GM20431 (cell line): ENCODE data around the gene STS.

Experiments
- in situ Hi-C: fragments of 300-500 bp; cut with MseI, MboI; formaldehyde crosslinking; loops from one replicate; pipeline ENCODE4 v1.15.0; 2020; ENCODE audit warnings: low sequenced_read_pairs; ENCODE audit not compliant: unreplicated experiment

Gene STS, protein sequence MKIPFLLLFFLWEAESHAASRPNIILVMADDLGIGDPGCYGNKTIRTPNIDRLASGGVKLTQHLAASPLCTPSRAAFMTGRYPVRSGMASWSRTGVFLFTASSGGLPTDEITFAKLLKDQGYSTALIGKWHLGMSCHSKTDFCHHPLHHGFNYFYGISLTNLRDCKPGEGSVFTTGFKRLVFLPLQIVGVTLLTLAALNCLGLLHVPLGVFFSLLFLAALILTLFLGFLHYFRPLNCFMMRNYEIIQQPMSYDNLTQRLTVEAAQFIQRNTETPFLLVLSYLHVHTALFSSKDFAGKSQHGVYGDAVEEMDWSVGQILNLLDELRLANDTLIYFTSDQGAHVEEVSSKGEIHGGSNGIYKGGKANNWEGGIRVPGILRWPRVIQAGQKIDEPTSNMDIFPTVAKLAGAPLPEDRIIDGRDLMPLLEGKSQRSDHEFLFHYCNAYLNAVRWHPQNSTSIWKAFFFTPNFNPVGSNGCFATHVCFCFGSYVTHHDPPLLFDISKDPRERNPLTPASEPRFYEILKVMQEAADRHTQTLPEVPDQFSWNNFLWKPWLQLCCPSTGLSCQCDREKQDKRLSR

GRCh38 chrX:7147413-7147977 lies at the start of gene STS:
Gene STS, plus strand, starts transcription at chrX:7147712. Its CDS starts 105,488 bp downstream, at chrX:7253200.
- in situ Hi-C loops = no loop called here

- in situ Hi-C loops = no loop called here
Observed at GRCh38 chrX:7100022-7100421, 47.5 kb upstream of the STS start.

GRCh38 chrX:7102119-7102518 lies 45.4 kb upstream of the STS start:
- in situ Hi-C loops = no loop called here

DNA sequence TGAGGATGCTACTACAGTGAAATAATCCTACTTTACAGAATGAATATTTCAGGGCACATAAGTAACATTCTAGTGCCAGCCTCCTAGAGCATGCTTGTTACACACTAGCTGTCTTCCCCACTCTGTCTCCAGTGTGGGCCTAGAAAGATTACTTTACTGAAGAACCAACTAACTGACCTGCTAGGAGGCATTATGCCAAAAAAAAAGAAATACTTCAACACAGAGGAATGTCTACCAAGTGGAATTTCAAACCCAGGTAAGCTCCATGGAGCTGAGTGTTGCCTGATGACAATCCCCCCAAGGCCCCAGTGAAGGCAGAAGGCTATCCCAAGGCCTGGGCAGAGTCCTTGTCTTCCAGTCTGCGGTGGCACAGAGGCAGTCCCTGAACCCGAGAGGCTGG lies 40.9 kb upstream of the STS start:
- in situ Hi-C loops = no loop called here

DNA sequence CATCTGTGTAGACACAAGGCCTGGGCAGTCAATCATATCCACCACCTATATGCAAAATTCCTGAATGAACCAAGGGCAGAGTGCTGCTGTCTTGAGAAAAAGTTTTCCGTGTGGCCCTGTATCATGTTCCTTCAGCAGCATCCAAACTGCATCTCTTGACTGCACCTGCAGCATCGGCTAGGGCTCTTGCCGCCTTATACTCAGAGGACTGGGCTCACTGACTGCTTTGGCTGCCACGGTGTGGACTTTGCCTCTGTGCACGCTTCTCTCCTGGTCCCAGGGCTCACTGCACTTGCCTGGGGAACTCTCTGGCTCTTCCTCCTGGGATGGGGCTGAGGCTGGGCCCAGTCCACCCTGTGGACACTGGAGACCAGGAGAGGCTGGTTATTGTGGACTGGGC lies 39.5 kb upstream of the STS start:
- in situ Hi-C loops = no loop called here

- in situ Hi-C loops = no loop called here
Observed at GRCh38 chrX:7109049-7109531, 38.4 kb upstream of the STS start.

GRCh38 chrX:7109838-7110793 lies 37.4 kb upstream of the STS start:
- in situ Hi-C loops = no loop called here

- in situ Hi-C loops = no loop called here
Observed at GRCh38 chrX:7110821-7111276, 36.7 kb upstream of the STS start.

DNA sequence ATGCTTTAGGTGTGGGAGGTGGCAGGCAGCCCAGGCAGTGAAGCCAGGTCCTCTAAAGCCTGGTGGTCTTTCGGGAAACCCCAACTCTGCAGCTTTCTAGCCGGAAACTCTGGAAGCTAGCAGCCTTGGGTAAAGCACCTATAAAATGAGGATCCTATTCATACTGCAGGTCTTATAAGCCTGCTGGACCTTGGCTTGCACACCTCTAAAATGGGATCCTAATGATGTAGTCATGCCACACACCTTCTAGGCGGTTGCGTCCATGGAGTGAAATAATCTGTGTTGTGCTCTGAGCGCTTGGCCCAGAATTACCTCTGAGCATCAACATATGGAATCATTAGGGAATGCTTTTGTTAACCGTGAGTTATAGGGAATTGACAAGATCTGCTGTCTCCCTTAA lies 36.0 kb upstream of the STS start:
- in situ Hi-C loops = no loop called here

GRCh38 chrX:7112071-7112470 lies 35.4 kb upstream of the STS start:
- in situ Hi-C loops = no loop called here

GRCh38 chrX:7115557-7115956 lies 32.0 kb upstream of the STS start:
- in situ Hi-C loops = no loop called here

DNA sequence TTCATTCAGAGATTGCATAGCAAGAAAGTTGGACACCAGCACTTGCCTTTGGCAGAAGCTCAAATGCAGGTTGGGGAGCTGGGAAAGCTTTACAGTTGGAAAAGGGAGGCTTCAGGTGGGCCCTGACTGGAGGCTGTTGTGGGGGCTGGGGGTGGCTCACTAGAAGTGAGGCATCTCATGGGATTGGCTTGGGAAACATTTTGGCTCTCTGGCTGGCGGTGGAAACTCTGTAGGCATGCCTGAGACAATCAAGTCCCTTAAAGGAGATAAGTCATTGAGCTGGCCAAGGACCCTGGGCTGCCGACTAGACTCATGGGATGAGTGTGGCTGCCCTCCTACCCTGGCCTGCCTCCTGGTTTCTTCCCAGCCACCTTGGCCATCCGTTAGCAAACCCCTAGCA lies 31.4 kb upstream of the STS start:
- in situ Hi-C loops = no loop called here

- in situ Hi-C loops = no loop called here
Observed at GRCh38 chrX:7117587-7117986, 29.9 kb upstream of the STS start.

GRCh38 chrX:7119950-7120877 lies 27.3 kb upstream of the STS start:
- in situ Hi-C loops = no loop called here

DNA sequence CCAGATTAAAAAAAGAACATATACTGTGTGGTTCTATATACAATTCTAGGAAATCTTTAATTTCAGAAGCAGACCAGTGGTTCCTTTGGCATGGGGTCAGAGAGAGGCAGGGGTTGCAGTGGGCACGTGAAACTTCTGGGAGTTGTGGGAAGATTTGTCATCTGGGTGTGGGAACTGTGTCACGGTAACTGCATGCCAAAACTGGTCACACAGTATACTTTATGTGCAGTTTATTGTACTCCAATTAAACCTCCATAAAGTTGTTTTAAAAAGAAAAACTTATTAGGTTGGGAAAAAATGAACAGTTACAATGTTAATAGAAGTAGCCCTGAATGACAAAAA lies 26.7 kb upstream of the STS start:
- in situ Hi-C loops = no loop called here

DNA sequence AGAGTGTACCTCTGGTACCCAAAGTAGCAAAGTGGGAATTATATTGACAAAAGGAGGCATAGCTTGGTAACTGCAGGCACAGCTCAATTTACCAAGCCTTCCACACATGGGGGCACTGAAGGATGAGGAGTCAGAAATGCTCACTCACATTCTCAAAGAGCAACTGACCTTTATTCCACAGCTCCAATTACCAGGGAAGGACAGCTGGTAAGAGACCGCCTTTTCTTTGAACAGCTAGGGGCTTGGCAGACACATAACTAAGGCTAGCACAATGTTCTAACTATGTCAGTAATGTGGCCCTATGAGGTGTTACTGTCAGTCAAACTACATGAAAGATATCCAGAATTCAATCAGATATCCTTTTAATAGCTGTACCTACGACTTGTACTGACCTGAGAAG lies 20.5 kb upstream of the STS start:
- in situ Hi-C loops = no loop called here

- in situ Hi-C loops = no loop called here
Observed at GRCh38 chrX:7131621-7132020, 15.9 kb upstream of the STS start.

DNA sequence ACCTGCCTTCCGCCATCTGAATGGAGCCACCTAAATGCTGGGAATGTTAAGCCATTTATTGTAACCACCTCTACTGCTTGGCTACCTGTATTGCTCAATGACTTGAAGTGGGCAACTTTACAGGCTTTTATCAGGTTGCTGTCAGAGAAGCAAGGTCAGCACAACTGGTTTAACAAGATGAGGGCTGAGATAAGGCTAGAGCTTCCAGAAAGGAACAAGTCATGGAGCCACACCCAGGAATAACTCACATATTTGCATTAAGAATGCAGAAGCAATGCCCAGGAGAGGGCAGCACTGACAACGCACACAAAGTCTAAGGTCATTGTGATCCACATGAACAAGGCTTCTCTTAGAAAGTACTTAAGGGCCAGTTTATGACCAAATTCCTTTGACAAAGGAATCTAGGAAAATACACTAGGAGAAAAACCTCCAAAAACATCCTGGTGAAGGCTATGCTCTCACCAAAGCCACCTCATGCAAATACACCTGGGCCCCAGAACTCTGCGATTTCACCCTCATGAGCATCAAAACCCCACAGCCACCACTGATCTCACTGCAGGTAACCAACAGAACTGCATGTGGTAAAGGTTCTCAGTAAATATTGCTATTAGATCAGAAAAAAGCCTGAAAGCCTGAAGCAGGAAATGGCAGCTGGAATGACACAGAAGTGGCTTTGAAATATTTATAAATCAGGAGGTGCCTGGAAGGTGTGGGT lies 15.0 kb upstream of the STS start:
- in situ Hi-C loops = no loop called here

DNA sequence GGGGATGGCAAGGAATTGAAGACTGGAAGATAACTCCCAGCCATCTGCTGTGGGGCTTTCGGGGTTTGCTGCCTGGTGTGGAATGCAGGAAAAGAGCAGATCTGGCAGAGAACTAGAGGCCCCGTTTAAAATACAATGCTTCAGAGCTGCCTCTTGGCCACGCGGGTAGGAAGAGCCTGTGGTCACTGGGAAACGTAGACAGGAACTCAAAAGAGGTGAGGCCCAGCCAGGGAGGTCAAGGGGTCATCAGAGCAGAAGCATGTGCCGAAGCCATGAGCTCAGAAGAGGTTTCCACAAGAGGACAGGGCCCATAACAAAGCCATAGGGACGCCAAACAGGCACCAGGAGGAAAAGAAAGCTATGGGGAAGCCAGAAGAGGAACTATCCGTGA lies 14.5 kb upstream of the STS start:
- in situ Hi-C loops = no loop called here
